ENCODE measurements around the gene EDIL3. TPM values are rescaled to one million over a fixed set of nuclear protein-coding genes. Genes with fewer than 3 reads are reported as not detected.

Gene EDIL3
- total and polyA plus RNA-seq, 2 donors (not counting 1 experiment from before 2014, with no cell fraction given): not detected

GRCh38 chr5:83955916-83956315 lies 428.8 kb downstream of the EDIL3 start:
- CTCF ChIA-PET: no interaction called here
- DNase-seq: no peak
- Histone ChIP-seq H3K27ac (ENCODE audit: low read length in 2 of 2) (no peak overlapping the region), H3K4me1 (ENCODE audit: control insufficient read depth in 2 of 2, insufficient read depth in 2 of 2, low read length in 2 of 2) (no peaks in the 10 kb centered on the region), H3K9me3 (ENCODE audit: control extremely low read depth in 1 of 3, control insufficient read depth in 2 of 3, insufficient read depth in 1 of 3, low read length in 2 of 3) (no peaks in the 10 kb centered on the region), H3K36me3 (replicated peaks in 1 of 2; ENCODE audit: control extremely low read depth in 1 of 2, control insufficient read depth in 1 of 2, extremely low read depth in 1 of 2, insufficient read depth in 2 of 2, low read length in 1 of 2) (no peaks in the 10 kb centered on the region), H2AFZ (ENCODE audit: insufficient read depth, low read depth, low read length, poor library complexity, severe bottlenecking) (no peak overlapping the region), H3K79me2 (ENCODE audit: control insufficient read depth, insufficient read depth, low read length) (no peaks in the 10 kb centered on the region), H3K9ac (ENCODE audit: low read length) (no peak overlapping the region), H3K4me2 (replicated peaks; ENCODE audit: low read depth, low read length, poor library complexity, severe bottlenecking) (no peak overlapping the region), H4K20me1 (ENCODE audit: control insufficient read depth, insufficient read depth, low read length, poor library complexity, severe bottlenecking) (no peaks in the 10 kb centered on the region), H3K27me3 (replicated peaks in 1 of 4; ENCODE audit: control extremely low read depth in 1 of 4, control insufficient read depth in 3 of 4, insufficient read depth in 4 of 4, low read length in 3 of 4) (no peaks in the 10 kb centered on the region), H3K4me3 (ENCODE audit: control extremely low read depth in 1 of 5, extremely low read depth in 1 of 5, insufficient read depth in 1 of 5, low read depth in 2 of 5, low read length in 4 of 5) (no peak overlapping the region)
- POLR2A ChIA-PET: no interaction called here
- Mint-ChIP-seq H3K27me3 (no peaks in the 10 kb centered on the region), H3K9me3 (ENCODE audit: insufficient read depth) (peaks cover 4% of the 10 kb centered on the region), H3K27ac (no peak overlapping the region), H3K4me3 (no peak overlapping the region), H3K4me1 (no peaks in the 10 kb centered on the region)
- no peak for ATAC-seq (ENCODE audit: low read depth)
- intact Hi-C loops (cut with micrococcal nuclease): no loop called here
- no CpG with 5 or more reads among the region's 1 CpG for WGBS (ENCODE audit: insufficient coverage)
- TF ChIP-seq CTCF (IDR thresholded peaks at IDR 0.05) (no peak), EZH2 (IDR thresholded peaks at IDR 0.05; ENCODE audit: borderline replicate concordance, insufficient read depth, low read depth, low read length, poor library complexity, severe bottlenecking) (no peak)

GRCh38 chr5:83947763-83948162 lies 436.9 kb downstream of the EDIL3 start:
- H3K9ac ChIP-seq (ENCODE audit: low read length): no peak overlapping the region
- WGBS (ENCODE audit: insufficient coverage): no CpG with 5 or more reads among the region's 3 CpGs
- H4K20me1 ChIP-seq (ENCODE audit: control insufficient read depth, insufficient read depth, low read length, poor library complexity, severe bottlenecking): no peaks in the 10 kb centered on the region
- Mint-ChIP-seq H3K4me3 (no peak overlapping the region), H3K4me1 (no peaks in the 10 kb centered on the region), H3K9me3 (ENCODE audit: insufficient read depth) (no peaks in the 10 kb centered on the region), H3K27me3 (no peaks in the 10 kb centered on the region), H3K27ac (no peak overlapping the region)
- CTCF ChIA-PET: no interaction called here
- ATAC-seq (ENCODE audit: low read depth) (no peak), DNase-seq (no peak)
- no peaks in the 10 kb centered on the region for H3K9me3 ChIP-seq (ENCODE audit: control extremely low read depth in 1 of 3, control insufficient read depth in 2 of 3, insufficient read depth in 1 of 3, low read length in 2 of 3)
- H3K4me3 ChIP-seq (ENCODE audit: control extremely low read depth in 1 of 5, extremely low read depth in 1 of 5, insufficient read depth in 1 of 5, low read depth in 2 of 5, low read length in 4 of 5): no peak overlapping the region
- H3K27ac ChIP-seq (ENCODE audit: low read length in 2 of 2): no peak overlapping the region
- H2AFZ ChIP-seq (ENCODE audit: insufficient read depth, low read depth, low read length, poor library complexity, severe bottlenecking): no peak overlapping the region
- TF ChIP-seq CTCF (IDR thresholded peaks at IDR 0.05) (no peak), EZH2 (IDR thresholded peaks at IDR 0.05; ENCODE audit: borderline replicate concordance, insufficient read depth, low read depth, low read length, poor library complexity, severe bottlenecking) (no peak)
- POLR2A ChIA-PET: no interaction called here
- H3K27me3 ChIP-seq (replicated peaks in 1 of 4; ENCODE audit: control extremely low read depth in 1 of 4, control insufficient read depth in 3 of 4, insufficient read depth in 4 of 4, low read length in 3 of 4): no peaks in the 10 kb centered on the region
- no peaks in the 10 kb centered on the region for H3K79me2 ChIP-seq (ENCODE audit: control insufficient read depth, insufficient read depth, low read length)
- H3K4me1 ChIP-seq (ENCODE audit: control insufficient read depth in 2 of 2, insufficient read depth in 2 of 2, low read length in 2 of 2): no peaks in the 10 kb centered on the region
- intact Hi-C loops (cut with micrococcal nuclease): no loop called here
- H3K4me2 ChIP-seq (replicated peaks; ENCODE audit: low read depth, low read length, poor library complexity, severe bottlenecking): no peak overlapping the region
- H3K36me3 ChIP-seq (replicated peaks in 1 of 2; ENCODE audit: control extremely low read depth in 1 of 2, control insufficient read depth in 1 of 2, extremely low read depth in 1 of 2, insufficient read depth in 2 of 2, low read length in 1 of 2): no peaks in the 10 kb centered on the region

Measured in B cell (primary cell).